A673 (cell line): ENCODE measurements around the gene SYNJ1. TPM values are rescaled to one million over a fixed set of nuclear protein-coding genes. Genes with fewer than 3 reads are reported as not detected.

ENCODE experiments used
- BruUV-seq: library from RNA; stranded (reverse); fragments of 400-500 nt; replicated peaks from 2 replicates; lab custom pipeline; 2021; lab: Mats Ljungman, UMichigan
- CTCF ChIA-PET: fragments of 300-600 bp; sonication (Branson Sonifier 250); formaldehyde crosslinking; loops from one replicate; lab custom pipeline; 2022; ENCODE audit warnings: antibody characterized with exemption; lab: Charles Lee
- POLR2A ChIA-PET: fragments of 300-600 bp; sonication (Branson Sonifier 250); formaldehyde crosslinking; loops from one replicate; lab custom pipeline; 2022; ENCODE audit warnings: antibody characterized with exemption; ENCODE audit not compliant: low non-redundant PET; lab: Charles Lee
- DNase-seq: peaks from one replicate; pipeline ENCODE4 v3.0.0-alpha.2; 2015; ENCODE audit warnings: low spot score
- H3K27ac ChIP-seq: fragments of 200-600 bp; sonication (generic); 2 replicates; pipeline ENCODE4 v1.5.1; 2016; ENCODE audit warnings: mixed run types, low read depth, mild to moderate bottlenecking, mixed read lengths, antibody characterized with exemption, low read length; ENCODE audit not compliant: poor library complexity, severe bottlenecking
- H3K27me3 ChIP-seq: fragments of 200-600 bp; sonication (generic); replicated peaks from 2 replicates; pipeline ENCODE4 v1.6.1; 2017; ENCODE audit warnings: mixed run types, low read depth, mild to moderate bottlenecking, mixed read lengths, antibody characterized with exemption, low read length; ENCODE audit not compliant: insufficient read depth, poor library complexity
- H3K36me3 ChIP-seq: fragments of 200-600 bp; sonication (generic); 2 replicates; pipeline ENCODE4 v1.6.1; 2016; ENCODE audit warnings: mixed run types, mild to moderate bottlenecking, mixed read lengths, antibody characterized with exemption, low read length; ENCODE audit not compliant: insufficient read depth, poor library complexity, severe bottlenecking
- H3K4me1 ChIP-seq: fragments of 200-600 bp; sonication (generic); 2 replicates; pipeline ENCODE4 v1.6.1; 2017; ENCODE audit warnings: mixed run types, mild to moderate bottlenecking, mixed read lengths, antibody characterized with exemption, low read length; ENCODE audit not compliant: insufficient read depth, poor library complexity, severe bottlenecking
- H3K4me3 ChIP-seq: fragments of 200-600 bp; sonication (generic); 2 replicates; pipeline ENCODE4 v1.5.1; 2016; ENCODE audit warnings: low read depth, mixed run types, mild to moderate bottlenecking, mixed read lengths, low read length; ENCODE audit not compliant: poor library complexity, severe bottlenecking
- H3K9me3 ChIP-seq: fragments of 200-600 bp; sonication (generic); 2 replicates; pipeline ENCODE4 v1.6.1; 2016; ENCODE audit warnings: mixed run types, low read depth, mild to moderate bottlenecking, mixed read lengths, antibody characterized with exemption, low read length; ENCODE audit not compliant: poor library complexity, severe bottlenecking
- EZH2 ChIP-seq: fragments of 200-600 bp; sonication (generic); IDR thresholded peaks from 2 replicates; pipeline ENCODE4 v1.6.1; 2017; ENCODE audit warnings: borderline replicate concordance, low read depth, mild to moderate bottlenecking, mixed read lengths, antibody characterized with exemption, low read length; ENCODE audit not compliant: poor library complexity, severe bottlenecking
- intact Hi-C: fragments of 100-400 bp; cut with micrococcal nuclease; formaldehyde crosslinking; loops from one replicate; pipeline ENCODE4 v1.10.0; 2022; ENCODE audit not compliant: unreplicated experiment
- total RNA-seq: library from RNA; stranded (reverse); gene quantifications from 2 replicates; pipeline ENCODE4 v1.2.3, GENCODE V29; 2021
- TF ChIP-seq, protein P1 (sequence below): fragments of 300-800, 200-600 bp; sonication (generic); conservative IDR thresholded peaks from 2 replicates; pipeline ENCODE4 v1.5.1; 2017; ENCODE audit warnings: low read depth, mild to moderate bottlenecking, antibody characterized with exemption, low read length, moderate library complexity, mixed read lengths

SYNJ1 gene
- total RNA-seq, 1 experiment from 2014 or later: 17.1 TPM

DNA sequence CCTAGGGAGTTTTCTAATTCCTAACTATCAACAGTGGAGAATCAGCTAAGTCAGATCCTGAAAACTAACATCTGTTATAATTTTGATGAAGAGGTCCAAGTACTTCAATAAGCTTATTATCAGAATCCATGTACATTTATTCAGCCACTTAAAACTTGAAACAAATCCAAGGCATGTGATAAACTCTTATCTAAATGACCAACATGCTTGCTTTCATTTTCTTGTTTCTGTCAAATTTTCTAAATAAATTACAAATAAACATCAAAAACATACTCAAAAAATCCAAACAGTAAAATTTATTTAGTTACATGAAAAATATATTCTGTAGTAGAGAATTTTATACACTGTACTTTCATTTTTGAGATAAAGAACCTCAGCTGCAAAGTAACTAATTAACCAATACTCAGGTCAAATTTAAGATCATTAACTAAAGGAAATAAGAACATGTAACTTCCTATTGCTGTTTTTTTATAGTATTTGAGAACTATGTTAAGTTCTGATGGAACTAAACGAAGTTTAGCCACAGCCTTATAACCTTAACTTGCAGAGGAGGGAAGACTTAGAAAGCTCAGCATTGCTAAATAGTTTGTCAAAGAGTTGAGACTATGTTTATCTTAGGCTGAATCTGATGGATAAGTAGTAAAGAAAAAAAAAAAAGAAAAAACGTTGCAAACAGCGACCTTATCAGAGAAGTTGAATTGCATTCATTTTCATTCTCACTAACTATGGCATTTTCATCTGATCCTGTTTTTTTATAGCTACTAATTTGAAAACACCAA, 44.9 kb downstream of the SYNJ1 start:
- CTCF ChIA-PET: no interaction called here
- Histone ChIP-seq H3K4me3 (no peak overlapping the region), H3K27ac (no peak overlapping the region), H3K36me3 (no peaks in the 10 kb centered on the region), H3K9me3 (no peaks in the 10 kb centered on the region), H3K4me1 (peaks cover 7% of the 10 kb centered on the region), H3K27me3 (no peaks in the 10 kb centered on the region)
- TF ChIP-seq, protein P1, sequence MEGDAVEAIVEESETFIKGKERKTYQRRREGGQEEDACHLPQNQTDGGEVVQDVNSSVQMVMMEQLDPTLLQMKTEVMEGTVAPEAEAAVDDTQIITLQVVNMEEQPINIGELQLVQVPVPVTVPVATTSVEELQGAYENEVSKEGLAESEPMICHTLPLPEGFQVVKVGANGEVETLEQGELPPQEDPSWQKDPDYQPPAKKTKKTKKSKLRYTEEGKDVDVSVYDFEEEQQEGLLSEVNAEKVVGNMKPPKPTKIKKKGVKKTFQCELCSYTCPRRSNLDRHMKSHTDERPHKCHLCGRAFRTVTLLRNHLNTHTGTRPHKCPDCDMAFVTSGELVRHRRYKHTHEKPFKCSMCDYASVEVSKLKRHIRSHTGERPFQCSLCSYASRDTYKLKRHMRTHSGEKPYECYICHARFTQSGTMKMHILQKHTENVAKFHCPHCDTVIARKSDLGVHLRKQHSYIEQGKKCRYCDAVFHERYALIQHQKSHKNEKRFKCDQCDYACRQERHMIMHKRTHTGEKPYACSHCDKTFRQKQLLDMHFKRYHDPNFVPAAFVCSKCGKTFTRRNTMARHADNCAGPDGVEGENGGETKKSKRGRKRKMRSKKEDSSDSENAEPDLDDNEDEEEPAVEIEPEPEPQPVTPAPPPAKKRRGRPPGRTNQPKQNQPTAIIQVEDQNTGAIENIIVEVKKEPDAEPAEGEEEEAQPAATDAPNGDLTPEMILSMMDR: no peak
- no peak for TF ChIP-seq EZH2
- BruUV-seq: no TSS peak
- DNase-seq: no peak
- POLR2A ChIA-PET: no interaction called here
- intact Hi-C loops: no loop called here

DNA sequence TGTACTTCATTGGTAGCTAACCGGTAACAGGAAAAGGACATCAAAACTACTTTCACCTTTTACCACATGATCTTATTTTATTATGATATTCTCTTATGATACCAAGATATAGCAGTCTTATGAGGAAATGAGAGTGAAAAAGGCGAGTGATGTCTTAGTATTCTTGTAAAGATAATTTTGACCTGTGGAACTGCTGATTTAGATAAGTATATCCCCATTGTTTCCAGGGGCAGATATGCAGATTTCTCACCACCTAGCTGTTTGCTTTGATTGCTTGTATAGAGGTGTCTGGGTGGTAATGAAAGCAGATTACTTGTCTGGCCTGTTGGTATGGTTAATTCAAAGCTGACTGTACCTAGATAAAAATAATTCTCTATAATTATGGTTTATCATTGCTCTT, 53.1 kb downstream of the SYNJ1 start:
- Histone ChIP-seq H3K27me3 (no peaks in the 10 kb centered on the region), H3K27ac (no peak overlapping the region), H3K4me3 (no peak overlapping the region), H3K9me3 (no peaks in the 10 kb centered on the region), H3K36me3 (peaks cover 4% of the 10 kb centered on the region), H3K4me1 (no peaks in the 10 kb centered on the region)
- ChIA-PET CTCF (no interaction called here), POLR2A (no interaction called here)
- TF ChIP-seq, protein P1: no peak
- no TSS peak for BruUV-seq
- intact Hi-C loops: no loop called here
- DNase-seq: no peak

DNA sequence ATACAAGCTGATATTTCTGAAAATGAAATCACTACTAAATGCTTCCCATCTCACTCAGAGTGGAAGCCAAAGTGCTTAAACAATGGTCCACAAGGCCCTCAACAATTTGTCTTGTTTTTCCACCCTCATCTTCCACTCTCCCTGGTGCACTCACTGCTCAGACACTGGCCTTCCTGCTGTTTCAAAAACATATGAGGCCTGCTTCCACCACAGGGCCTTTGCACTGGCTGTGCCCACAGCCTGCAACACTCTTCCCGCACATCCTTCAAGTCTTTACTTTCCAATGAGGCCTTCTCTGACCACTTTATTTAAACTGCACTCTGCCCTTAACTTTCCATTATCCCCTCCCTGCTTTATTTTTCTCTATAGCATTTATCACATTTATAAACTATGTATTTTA, 53.8 kb downstream of the SYNJ1 start:
- no peak overlapping the region for H3K27ac ChIP-seq
- H3K4me3 ChIP-seq: no peak overlapping the region
- intact Hi-C loops: no loop called here
- CTCF ChIA-PET: no interaction called here
- no peaks in the 10 kb centered on the region for H3K4me1 ChIP-seq
- no peaks in the 10 kb centered on the region for H3K27me3 ChIP-seq
- POLR2A ChIA-PET: no interaction called here
- TF ChIP-seq, protein P1: no peak
- BruUV-seq: no TSS peak
- no peak for DNase-seq
- H3K9me3 ChIP-seq: no peaks in the 10 kb centered on the region
- peaks cover 4% of the 10 kb centered on the region for H3K36me3 ChIP-seq
